ENCODE measurements around the gene TFEB. TPM values are rescaled to one million over a fixed set of nuclear protein-coding genes. Genes with fewer than 3 reads are reported as not detected.

TFEB gene
- total and polyA plus RNA-seq, 2 of the 8 experiments (the other 6 are each of a cell fraction or from before 2014, with no cell fraction given), result 2.3 to 6.7 TPM

DNA sequence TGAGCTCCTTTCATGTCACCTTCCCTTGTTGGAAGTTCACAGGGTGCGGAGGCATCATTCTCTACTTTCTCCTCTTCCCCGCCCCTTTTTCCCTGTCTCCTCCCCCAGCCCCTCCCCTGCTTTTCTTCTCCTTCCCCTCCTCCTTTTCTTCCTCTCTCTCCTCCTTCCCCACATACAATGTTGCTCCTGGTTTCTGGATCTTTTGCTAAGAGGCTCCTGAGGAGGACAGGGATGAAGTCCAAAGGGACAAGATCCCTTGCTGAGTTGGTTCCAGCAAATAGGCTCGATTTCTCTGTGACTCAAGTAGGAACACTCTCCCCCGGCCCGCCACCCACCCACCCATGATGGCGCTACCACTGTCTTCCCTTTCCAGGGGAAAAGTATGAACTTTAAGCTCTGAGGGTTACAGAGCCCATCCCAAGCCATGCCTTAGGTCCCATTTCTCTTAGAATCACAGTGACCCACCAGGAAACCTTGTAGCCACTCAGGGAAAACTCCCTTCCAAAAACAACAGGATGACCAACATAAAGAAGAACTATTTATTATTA lies 852 bp upstream of the TFEB start:
- WGBS, 2 experiments (ENCODE audit: extremely low coverage in 1 of 2, insufficient coverage in 1 of 2, insufficient read length in 1 of 2, insufficient replicate concordance in 2 of 2, low coverage in 1 of 2, low lambda C conversion rate in 2 of 2, missing lambda C conversion rate in 1 of 2), result 74% methylated on average over 4 of the region's 6 CpGs; no CpG with 5 or more reads in 1 of the 2 experiments
- Histone ChIP-seq H4K91ac (replicated peaks; ENCODE audit: insufficient read length, low read length) (no peak overlapping the region), H3K36me3 (ENCODE audit: control insufficient read depth in 2 of 4, insufficient read depth in 4 of 4, low read length in 3 of 4) (no peaks in the 10 kb centered on the region), H2BK20ac (ENCODE audit: low read length) (no peak overlapping the region), H3K27me3 (replicated peaks in 1 of 4; ENCODE audit: control insufficient read depth in 3 of 4, extremely low read depth in 1 of 4, insufficient read depth in 3 of 4, low read length in 3 of 4) (peaks cover 0 to 8% (median 5%) of the 10 kb centered on the region in 4 experiments; a peak in 3 of 7 replicates), H3K4ac (replicated peaks; ENCODE audit: insufficient read length, low read depth, low read length) (no peak overlapping the region), H3K4me1 (replicated peaks in 1 of 4; ENCODE audit: control insufficient read depth in 3 of 4, insufficient read depth in 4 of 4, low read length in 3 of 4) (peaks cover 3 to 25% (median 14%) of the 10 kb centered on the region in 4 experiments), H2BK5ac (ENCODE audit: low read depth, low read length) (no peak overlapping the region), H2BK15ac (ENCODE audit: low read length) (no peak overlapping the region), H4K5ac (ENCODE audit: insufficient read length, low read depth, low read length) (no peak overlapping the region), H2BK120ac (replicated peaks; ENCODE audit: low read depth, low read length) (no peak overlapping the region), H2AFZ (ENCODE audit: low read length) (no peak overlapping the region), H3K27ac (ENCODE audit: low read depth, low read length) (no peak overlapping the region), H3K4me3 (ENCODE audit: extremely low read depth in 1 of 4, insufficient read depth in 2 of 4, low read depth in 3 of 4, low read length in 4 of 4) (peak overlapping the region in 1 of 4 experiments; percentile 49; a peak in 2 of 8 replicates), H2AK5ac (ENCODE audit: low read depth, low read length) (no peak overlapping the region), H3K14ac (ENCODE audit: insufficient read length) (no peak overlapping the region), H3K18ac (ENCODE audit: extremely low read depth, low read length) (no peak overlapping the region), H2BK12ac (ENCODE audit: low read depth, low read length) (no peak overlapping the region), H3K23ac (ENCODE audit: insufficient read length) (no peak overlapping the region), H3K9ac (replicated peaks in 1 of 4; ENCODE audit: extremely low read depth in 1 of 4, low read depth in 3 of 4, low read length in 3 of 4) (no peak overlapping the region), H3K56ac (replicated peaks; ENCODE audit: insufficient read length, low read depth, low read length) (no peak overlapping the region), H3K79me2 (ENCODE audit: control insufficient read depth in 1 of 2, insufficient read depth in 2 of 2, low read length in 2 of 2) (no peaks in the 10 kb centered on the region), H3K23me2 (ENCODE audit: low read depth, low read length) (peaks cover 9% of the 10 kb centered on the region; the same call in 1 of the 2 replicates), H4K8ac (ENCODE audit: extremely low read depth, insufficient read depth, low read length) (no peak overlapping the region), H3K9me3 (ENCODE audit: insufficient read depth in 2 of 2, low read depth in 1 of 2, low read length in 1 of 2) (no peaks in the 10 kb centered on the region), H3K79me1 (ENCODE audit: low read depth, low read length) (no peaks in the 10 kb centered on the region), H3K4me2 (ENCODE audit: insufficient read depth in 1 of 2, low read depth in 2 of 2, low read length in 2 of 2) (peak overlapping the region; percentile 71 to 93), H4K20me1 (replicated peaks in 1 of 2; ENCODE audit: control insufficient read depth in 1 of 2, insufficient read depth in 2 of 2, low read length in 2 of 2) (peaks cover 0 to 2% of the 10 kb centered on the region in 2 experiments)
- ChIA-PET CTCF (ENCODE audit: partially characterized antibody) (interaction anchor here (0.6 to 5.3 kb wide), 12 partner anchors 10 to 51 kb away, joined by 3 to 37 read pairs (median 4); partner anchors contain the start of gene TOMM6), POLR2A (ENCODE audit: partially characterized antibody) (interaction anchor here (1.0 kb wide), 1 partner anchor 22 kb away, joined by 3 read pairs; no protein-coding TSS in a partner anchor)
- no peak for TF ChIP-seq BRCA1 (IDR thresholded peaks at IDR 0.05; ENCODE audit: low read depth, low read length)
- no peak for TF ChIP-seq CEBPB (IDR thresholded peaks at IDR 0.05; ENCODE audit: low read depth, low read length)
- TF ChIP-seq TCF12 (IDR thresholded peaks at IDR 0.05; ENCODE audit: low read depth, low read length), result no peak
- no peak for TF ChIP-seq SP1 (IDR thresholded peaks at IDR 0.05; ENCODE audit: low read depth, low read length)
- DNase-seq (ENCODE audit: low read depth in 1 of 2, low spot score in 2 of 2), result no peak
- FAIRE-seq, result no peak
